ENCODE data around the gene TTC31.

GRCh38 chr2:74500578-74500946, 17.7 kb downstream of the TTC31 start:
- TF ChIP-seq POLR2A (IDR thresholded peaks at IDR 0.05; ENCODE audit: low read length) (no peak), GATA1 (IDR thresholded peaks at IDR 0.05; ENCODE audit: low read depth, low read length) (no peak)
